Activated CD8-positive, alpha-beta T cell treated with anti-CD3 and anti-CD28 coated beads for 36 hours (primary cell): Measurements from ENCODE around the gene HNRNPAB. TPM values are rescaled to one million over a fixed set of nuclear protein-coding genes. Genes with fewer than 3 reads are reported as not detected.

ENCODE experiments used
- ATAC-seq: fragments of 200-7000 bp; cut with Tn5 transposase; one replicate; pipeline ENCODE4 v1.10.0; 2021; ENCODE audit warnings: mild to moderate bottlenecking, moderate library complexity
- CTCF ChIA-PET: fragments of 350-600 bp; sonication (Branson Sonifier 250); formaldehyde crosslinking; loops from one replicate; lab custom pipeline; 2021; ENCODE audit warnings: antibody characterized with exemption; lab: Charles Lee
- POLR2A ChIA-PET: fragments of 350-600 bp; sonication (Branson Sonifier 250); formaldehyde crosslinking; loops from one replicate; lab custom pipeline; 2021; ENCODE audit warnings: antibody characterized with exemption; lab: Charles Lee
- DNase-seq: peaks from one replicate; pipeline ENCODE4 v3.0.0-alpha.2; 2020
- H3K27ac Mint-ChIP-seq: one replicate; pipeline ENCODE4 v1.8.0; 2021; ENCODE audit warnings: mild to moderate bottlenecking, mixed read lengths
- H3K27me3 Mint-ChIP-seq: one replicate; pipeline ENCODE4 v1.8.0; 2021; ENCODE audit warnings: mixed read lengths
- H3K36me3 Mint-ChIP-seq: one replicate; pipeline ENCODE4 v1.8.0; 2021; ENCODE audit warnings: low read depth, mixed read lengths
- H3K4me1 Mint-ChIP-seq: one replicate; pipeline ENCODE4 v1.8.0; 2021; ENCODE audit warnings: low read depth, mixed read lengths
- H3K4me3 Mint-ChIP-seq: one replicate; pipeline ENCODE4 v1.8.0; 2021; ENCODE audit warnings: mild to moderate bottlenecking, moderate library complexity, mixed read lengths
- H3K9me3 Mint-ChIP-seq: one replicate; pipeline ENCODE4 v1.8.0; 2021; ENCODE audit warnings: mixed read lengths
- CTCF ChIP-seq: fragments of 200-600 bp; IDR thresholded peaks from one replicate; pipeline ENCODE4 v1.8.0; 2022; ENCODE audit warnings: antibody characterized with exemption, mild to moderate bottlenecking
- intact Hi-C: fragments of 100-400 bp; cut with micrococcal nuclease; formaldehyde crosslinking; loops from one replicate; pipeline ENCODE4 v1.10.0; 2022
- total RNA-seq, 2 experiments: library from RNA; stranded (reverse); gene quantifications; one replicate each; pipeline ENCODE4 v1.2.3, GENCODE V29; 2021

HNRNPAB gene
- total RNA-seq, 2 experiments from 2014 or later, result 392 to 399 TPM

- peak overlapping the region; percentile 91 for H3K4me3 Mint-ChIP-seq
- DNase-seq, result no peak
- intact Hi-C loops, result no loop called here
- peaks cover 62% of the 10 kb centered on the region for H3K36me3 Mint-ChIP-seq
- H3K4me1 Mint-ChIP-seq, result peaks cover 47% of the 10 kb centered on the region
- no peak for ATAC-seq
- no peak for TF ChIP-seq CTCF
- ChIA-PET POLR2A (interaction anchor here (3.3 to 21.3 kb wide), 2 partner anchors 8 to 18 kb away, joined by 20 to 431 read pairs; partner anchors contain the start of gene HNRNPAB), CTCF (interaction anchor here (0.9 to 2.6 kb wide), 3 partner anchors 12 to 360 kb away, joined by 3 to 5 read pairs (median 5); partner anchors contain the start of genes COL23A1 and HNRNPAB)
- no peaks in the 10 kb centered on the region for H3K9me3 Mint-ChIP-seq
- H3K27me3 Mint-ChIP-seq, result no peaks in the 10 kb centered on the region
- H3K27ac Mint-ChIP-seq, result peak overlapping the region; percentile 87
These were observed 25.5 kb downstream of the HNRNPAB start for GRCh38 chr5:178229861-178230260.

GRCh38 chr5:178230879-178231538 lies 26.7 kb downstream of the HNRNPAB start:
- H3K4me1 Mint-ChIP-seq, result peaks cover 51% of the 10 kb centered on the region
- TF ChIP-seq CTCF, result no peak
- DNase-seq, result no peak
- H3K36me3 Mint-ChIP-seq, result peaks cover 54% of the 10 kb centered on the region
- H3K27ac Mint-ChIP-seq, result peak overlapping the region; percentile 87
- intact Hi-C loops, result no loop called here
- peak overlapping the region; percentile 91 for H3K4me3 Mint-ChIP-seq
- POLR2A ChIA-PET, result interaction anchor here (0.7 to 21.3 kb wide), 3 partner anchors 9 to 19 kb away, joined by 3 to 431 read pairs (median 20); partner anchors contain the start of gene HNRNPAB
- no peaks in the 10 kb centered on the region for H3K9me3 Mint-ChIP-seq
- H3K27me3 Mint-ChIP-seq, result no peaks in the 10 kb centered on the region
- ATAC-seq, result no peak
- CTCF ChIA-PET, result interaction anchor here (0.7 to 1.9 kb wide), 5 partner anchors 10 to 359 kb away, joined by 3 to 5 read pairs (median 3); partner anchors contain the start of genes COL23A1 and HNRNPAB

- peaks cover 51% of the 10 kb centered on the region for H3K36me3 Mint-ChIP-seq
- CTCF ChIA-PET, result interaction anchor here (1.0 to 1.9 kb wide), 3 partner anchors 16 to 358 kb away, joined by 3 to 5 read pairs (median 3); partner anchors contain the start of genes COL23A1 and HNRNPAB
- peak overlapping the region; percentile 91 for H3K4me3 Mint-ChIP-seq
- intact Hi-C loops, result no loop called here
- peak; percentile 0 for ATAC-seq
- H3K27me3 Mint-ChIP-seq, result no peaks in the 10 kb centered on the region
- H3K9me3 Mint-ChIP-seq, result no peaks in the 10 kb centered on the region
- no peak for DNase-seq
- H3K27ac Mint-ChIP-seq, result peak overlapping the region; percentile 87
- POLR2A ChIA-PET, result interaction anchor here (0.7 to 21.3 kb wide), 3 partner anchors 9 to 20 kb away, joined by 3 to 431 read pairs (median 20); partner anchors contain the start of gene HNRNPAB
- no peak for TF ChIP-seq CTCF
- peaks cover 54% of the 10 kb centered on the region for H3K4me1 Mint-ChIP-seq
These were observed 27.3 kb downstream of the HNRNPAB start for GRCh38 chr5:178231539-178232123.

GRCh38 chr5:178232124-178232919 lies 28.0 kb downstream of the HNRNPAB start, which contains the start of gene PHYKPL:
PHYKPL (minus strand) TSS chr5:178232802; CDS start chr5:178232550, 252 bp downstream.
- ChIA-PET POLR2A (interaction anchor here (0.7 to 21.3 kb wide), 3 partner anchors 9 to 20 kb away, joined by 3 to 431 read pairs (median 20); partner anchors contain the start of gene HNRNPAB), CTCF (interaction anchor here (1.0 to 1.5 kb wide), 2 partner anchors 15 to 358 kb away, joined by 3 read pairs; partner anchors contain the start of gene COL23A1)
- ATAC-seq, result peak; percentile 64
- Mint-ChIP-seq H3K36me3 (peaks cover 44% of the 10 kb centered on the region), H3K4me1 (peaks cover 58% of the 10 kb centered on the region), H3K27ac (peak within 1 kb of the TSS; percentile 87), H3K4me3 (peak within 1 kb of the TSS; percentile 91), H3K9me3 (no peaks in the 10 kb centered on the region), H3K27me3 (no peaks in the 10 kb centered on the region)
- intact Hi-C loops, result no loop called here
- DNase-seq, result peak; percentile 74
- TF ChIP-seq CTCF, result no peak
